ENCODE measurements around the gene NTN4.
"Not testable (repeated sequence)": the region's sequence is repeated elsewhere in the genome, so short reads cannot be mapped to it uniquely, and the experiment has no call there.

The NTN4 gene

DNA sequence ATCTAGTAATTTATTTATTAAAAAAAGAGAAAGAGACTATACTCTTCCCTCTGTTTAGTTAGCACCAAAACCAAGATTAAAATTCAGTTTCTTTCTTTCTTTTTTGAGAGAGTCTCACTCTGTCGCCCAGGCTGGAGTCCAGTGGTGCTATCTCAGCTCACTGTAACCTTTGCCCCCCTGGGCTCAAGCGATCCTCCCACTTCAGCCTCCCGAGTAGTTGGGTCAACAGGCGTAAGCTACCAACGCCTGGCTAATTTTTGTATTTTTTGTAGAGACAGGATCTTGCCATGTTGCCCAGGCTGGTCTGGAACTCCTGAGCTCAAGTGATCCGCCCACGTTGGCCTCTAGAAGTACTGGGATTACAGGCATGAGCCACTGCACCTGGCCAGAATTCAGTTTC lies 174.1 kb downstream of the NTN4 start:
- not testable (repeated sequence) for DNase-seq

GRCh38 chr12:95615749-95616148 lies 174.8 kb downstream of the NTN4 start:
- DNase-seq = peak; percentile 17

DNA sequence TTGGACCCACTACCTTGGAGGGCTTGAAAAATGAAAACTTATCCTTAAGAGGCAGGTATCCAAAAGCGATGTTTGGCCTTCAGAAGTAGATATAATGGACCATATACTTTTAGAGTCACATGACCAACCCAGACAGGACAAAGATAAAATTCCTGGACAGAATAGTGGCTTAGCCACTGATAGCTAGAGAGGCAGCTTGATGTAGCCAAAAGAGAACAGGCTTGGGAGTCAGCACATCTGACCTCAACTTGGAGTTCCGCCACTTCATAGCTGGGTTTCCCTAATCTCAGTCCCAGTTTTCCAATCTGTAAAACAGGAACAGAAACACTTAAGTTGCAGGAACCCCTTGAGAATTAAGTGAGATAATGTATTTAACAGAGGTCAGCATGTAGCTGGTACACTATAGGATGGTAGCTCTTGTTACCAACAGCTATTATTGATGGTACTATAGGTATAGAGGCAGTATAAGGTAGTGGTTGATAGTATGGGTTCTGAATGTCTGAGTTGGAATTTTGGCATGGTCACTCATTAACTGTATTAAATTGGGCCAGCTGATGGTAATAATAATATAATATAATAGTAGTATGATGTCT lies 176.1 kb downstream of the NTN4 start:
- no peak for DNase-seq

GRCh38 chr12:95613021-95613420 lies 177.5 kb downstream of the NTN4 start:
- no peak for DNase-seq

- no peak for DNase-seq
These were observed 178.8 kb downstream of the NTN4 start for GRCh38 chr12:95611676-95612309.

DNA sequence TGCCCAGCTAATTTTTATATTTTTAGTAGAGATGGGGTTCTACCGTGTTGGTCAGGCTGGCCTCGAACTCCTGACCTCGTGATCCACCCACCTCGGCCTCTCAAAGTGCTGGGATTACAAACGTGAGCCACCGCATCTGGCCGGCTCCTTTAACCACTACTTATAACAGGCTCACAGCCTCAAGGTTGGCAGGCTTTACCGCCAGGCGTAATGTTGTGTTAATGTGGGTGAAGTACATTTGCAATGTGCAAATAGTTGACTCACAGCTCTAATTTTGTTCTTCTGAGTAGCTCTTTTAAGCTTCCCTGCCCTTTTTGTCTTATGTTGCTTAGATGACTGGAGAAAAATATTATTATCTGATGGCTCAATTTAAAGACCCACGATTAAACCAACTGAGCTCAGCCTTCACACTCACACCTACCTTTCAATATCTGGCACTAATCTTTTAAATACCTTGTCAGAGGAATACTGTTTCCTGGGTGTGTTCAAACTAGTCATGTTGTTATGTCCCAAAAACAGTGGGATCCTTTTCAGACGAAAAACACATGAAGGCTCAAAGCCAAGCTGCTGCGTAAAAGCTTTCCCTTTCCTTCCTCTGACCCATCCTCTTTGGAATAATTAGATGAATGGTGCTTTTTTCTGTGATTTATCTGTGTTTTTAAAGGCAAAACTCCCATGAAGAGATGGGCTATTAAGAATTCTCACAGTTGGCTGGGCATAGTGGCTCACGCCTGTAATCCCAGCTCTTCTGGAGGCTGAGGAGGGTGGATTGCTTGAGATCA lies 182.1 kb downstream of the NTN4 start:
- peak; percentile 61 for DNase-seq

Data from fibroblast of skin of right biceps (primary cell).